HG03064 (cell line): ENCODE results near the gene TTC7B.

Experiments used
- ATAC-seq: cut with Tn5 transposase; IDR thresholded peaks from one replicate; pipeline ENCODE4 v1.9.1; 2021; ENCODE audit warnings: low read depth; ENCODE audit not compliant: unreplicated experiment

Gene TTC7B

DNA sequence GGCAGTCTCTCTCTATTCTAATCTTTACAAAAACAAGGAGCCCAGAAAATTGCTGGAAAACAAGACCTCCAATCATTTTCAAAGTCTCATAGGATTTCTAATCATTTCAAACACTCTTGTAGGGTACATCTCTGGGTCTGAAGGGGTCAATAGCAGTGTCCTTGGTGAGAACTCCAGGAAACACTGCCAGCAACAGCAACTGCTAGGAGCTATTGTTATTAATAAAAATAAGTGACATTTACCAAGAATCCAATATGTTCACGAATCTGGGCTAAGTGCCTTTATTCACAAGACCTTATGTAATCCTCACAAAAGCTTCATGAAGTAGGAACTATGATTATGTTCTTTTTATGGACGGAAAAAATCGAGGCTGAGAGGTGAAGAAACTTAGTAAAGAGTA is 72.8 kb downstream of the TTC7B start:
- ATAC-seq, result no peak

- ATAC-seq, result no peak
These were observed 73.5 kb downstream of the TTC7B start for GRCh38 chr14:90742729-90743128.

GRCh38 chr14:90742252-90742651 is 74.0 kb downstream of the TTC7B start:
- no peak for ATAC-seq

GRCh38 chr14:90741682-90741946 is 74.6 kb downstream of the TTC7B start:
- ATAC-seq, result no peak

- no peak for ATAC-seq
These were observed 75.1 kb downstream of the TTC7B start for GRCh38 chr14:90740946-90741681.

DNA sequence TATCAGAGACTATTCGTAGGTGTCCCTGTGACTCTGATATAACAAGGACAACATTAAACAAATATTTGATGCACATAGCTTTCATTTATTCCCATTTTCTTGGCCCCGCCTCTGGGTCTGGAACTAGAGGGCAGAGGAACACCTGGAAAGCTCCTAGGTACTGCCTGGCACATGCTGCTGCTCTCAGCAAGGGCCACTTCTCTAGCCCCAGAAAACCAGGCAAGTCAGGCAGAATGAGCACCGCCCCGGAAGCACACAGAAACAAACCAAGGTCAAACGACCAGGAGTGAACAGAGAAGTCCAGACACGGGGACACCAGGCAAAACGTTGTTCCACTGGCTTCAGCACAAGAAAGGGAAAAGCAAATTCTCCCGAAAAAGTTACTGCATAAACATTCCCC is 76.1 kb downstream of the TTC7B start:
- ATAC-seq, result no peak

- no peak for ATAC-seq
These were observed 76.7 kb downstream of the TTC7B start for GRCh38 chr14:90739318-90740068.

DNA sequence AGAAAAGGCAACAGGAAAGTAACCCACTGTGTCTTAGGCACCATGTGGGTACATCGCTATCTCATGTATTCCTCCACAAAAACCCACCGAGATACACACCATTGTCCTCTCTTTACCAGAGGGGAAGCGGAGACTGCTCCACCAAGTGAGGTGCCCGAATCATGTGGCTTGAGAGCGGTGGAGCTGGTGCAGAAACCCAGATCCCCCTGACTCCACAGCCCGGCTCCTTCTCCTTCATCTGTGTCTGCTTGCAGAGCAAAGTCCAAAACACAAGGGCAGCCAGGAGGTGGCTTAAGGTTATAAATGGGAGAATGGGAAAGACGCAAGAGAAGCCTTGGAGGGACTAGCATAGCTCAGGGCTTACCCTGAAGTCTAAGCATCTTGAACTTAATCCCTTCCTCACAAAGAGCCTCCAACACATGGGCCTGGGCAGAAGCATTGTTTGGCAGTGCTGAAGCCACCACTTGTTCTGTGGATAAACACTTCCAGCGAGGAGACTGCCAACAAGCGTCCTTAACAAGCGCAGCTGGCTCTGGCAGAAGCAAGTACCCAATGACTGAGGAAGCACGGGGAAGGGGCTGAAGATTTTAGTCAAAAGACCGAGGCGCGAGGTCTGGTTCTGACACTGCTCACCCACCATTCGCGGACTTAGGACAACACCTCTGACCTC is 83.0 kb downstream of the TTC7B start:
- ATAC-seq, result no peak

GRCh38 chr14:90732718-90733117 is 83.5 kb downstream of the TTC7B start:
- ATAC-seq, result no peak

GRCh38 chr14:90732139-90732538 is 84.1 kb downstream of the TTC7B start:
- ATAC-seq, result no peak

- ATAC-seq, result no peak
These were observed 84.7 kb downstream of the TTC7B start for GRCh38 chr14:90731487-90731886.

GRCh38 chr14:90730206-90730766 is 85.9 kb downstream of the TTC7B start:
- no peak for ATAC-seq

- ATAC-seq, result no peak
These were observed 87.3 kb downstream of the TTC7B start for GRCh38 chr14:90728951-90729350.

- no peak for ATAC-seq
These were observed 89.1 kb downstream of the TTC7B start for GRCh38 chr14:90727082-90727481.

- ATAC-seq, result no peak
These were observed 89.6 kb downstream of the TTC7B start for GRCh38 chr14:90726656-90727055.

DNA sequence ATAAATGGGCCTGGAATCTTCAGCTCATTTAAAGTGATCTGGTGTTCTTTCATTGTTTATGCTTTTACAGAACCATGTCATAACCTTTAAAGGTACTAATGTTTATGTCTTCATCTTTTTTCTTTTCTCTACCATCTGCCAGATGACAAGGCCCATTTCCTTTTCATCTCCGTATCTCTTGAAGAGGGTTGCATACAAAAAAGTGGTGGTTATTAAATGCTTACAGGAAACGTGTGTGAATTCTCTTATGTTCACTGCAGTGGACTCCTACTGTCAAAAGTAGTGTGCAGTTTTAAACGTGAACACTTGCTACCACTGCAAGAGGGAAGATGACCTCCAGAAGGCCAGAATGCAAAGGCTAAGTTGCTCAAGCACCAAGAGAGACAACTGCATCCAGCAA is 91.4 kb downstream of the TTC7B start:
- no peak for ATAC-seq

- no peak for ATAC-seq
These were observed 93.6 kb downstream of the TTC7B start for GRCh38 chr14:90722590-90722989.

DNA sequence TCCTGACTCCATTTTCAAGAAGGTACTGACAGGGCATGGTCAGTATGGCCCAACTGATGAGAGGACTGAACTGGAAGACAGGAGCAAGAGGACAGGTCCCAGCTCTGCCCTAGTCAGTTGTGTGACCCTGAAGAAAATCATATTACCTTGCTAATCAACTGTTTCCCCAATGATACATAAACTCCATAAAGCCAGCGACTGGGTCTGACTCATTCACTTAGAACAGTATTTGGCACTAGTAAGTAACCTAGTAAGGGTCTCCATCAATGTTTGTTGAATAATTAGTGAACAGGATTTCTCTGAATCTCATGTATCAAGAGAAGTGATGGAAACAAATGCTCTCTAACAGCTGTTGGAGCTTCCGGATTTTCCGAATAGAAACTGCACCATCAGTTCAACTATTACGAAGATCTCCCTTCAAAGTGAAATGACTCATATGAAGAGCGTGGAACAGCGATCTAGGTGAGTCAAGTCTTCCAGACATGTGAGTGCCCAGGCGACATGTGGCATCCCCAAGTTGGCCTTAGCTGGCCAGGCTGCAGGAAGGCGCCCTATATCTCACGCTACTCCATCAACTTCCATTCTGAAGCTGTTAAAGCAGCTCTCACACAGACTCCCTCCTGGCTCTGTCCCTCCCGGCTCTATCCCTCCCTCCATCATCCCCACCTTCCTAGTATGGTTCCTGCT is 94.5 kb downstream of the TTC7B start:
- ATAC-seq, result no peak

- no peak for ATAC-seq
These were observed 95.4 kb downstream of the TTC7B start for GRCh38 chr14:90720832-90721231.

- no peak for ATAC-seq
These were observed 95.9 kb downstream of the TTC7B start for GRCh38 chr14:90720336-90720735.

DNA sequence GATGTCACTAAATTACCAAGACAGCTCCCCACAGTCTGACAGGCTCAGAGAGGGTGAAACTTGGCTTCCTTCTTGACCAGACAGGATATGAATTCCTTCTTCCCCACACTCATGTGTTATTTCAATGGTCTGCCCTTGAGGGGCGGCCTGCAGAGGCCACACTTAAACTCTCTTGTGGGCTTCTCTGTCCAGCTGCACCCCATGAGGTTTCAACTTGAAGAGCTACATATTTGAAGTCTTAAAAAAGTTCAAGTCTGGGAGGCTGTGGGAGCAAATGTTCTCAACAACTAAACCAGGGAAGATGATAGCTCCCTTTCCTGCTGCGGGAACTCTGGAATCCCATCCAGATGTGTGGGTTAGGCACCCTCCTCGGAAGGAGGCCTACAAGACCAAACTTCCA is 98.3 kb downstream of the TTC7B start:
- no peak for ATAC-seq
